ENCODE data around the gene TOR4A. TPM values are rescaled to one million over a fixed set of nuclear protein-coding genes. Genes with fewer than 3 reads are reported as not detected.

The TOR4A gene
- total RNA-seq, 2 experiments from 2014 or later = 0.67 to 0.80 TPM

DNA sequence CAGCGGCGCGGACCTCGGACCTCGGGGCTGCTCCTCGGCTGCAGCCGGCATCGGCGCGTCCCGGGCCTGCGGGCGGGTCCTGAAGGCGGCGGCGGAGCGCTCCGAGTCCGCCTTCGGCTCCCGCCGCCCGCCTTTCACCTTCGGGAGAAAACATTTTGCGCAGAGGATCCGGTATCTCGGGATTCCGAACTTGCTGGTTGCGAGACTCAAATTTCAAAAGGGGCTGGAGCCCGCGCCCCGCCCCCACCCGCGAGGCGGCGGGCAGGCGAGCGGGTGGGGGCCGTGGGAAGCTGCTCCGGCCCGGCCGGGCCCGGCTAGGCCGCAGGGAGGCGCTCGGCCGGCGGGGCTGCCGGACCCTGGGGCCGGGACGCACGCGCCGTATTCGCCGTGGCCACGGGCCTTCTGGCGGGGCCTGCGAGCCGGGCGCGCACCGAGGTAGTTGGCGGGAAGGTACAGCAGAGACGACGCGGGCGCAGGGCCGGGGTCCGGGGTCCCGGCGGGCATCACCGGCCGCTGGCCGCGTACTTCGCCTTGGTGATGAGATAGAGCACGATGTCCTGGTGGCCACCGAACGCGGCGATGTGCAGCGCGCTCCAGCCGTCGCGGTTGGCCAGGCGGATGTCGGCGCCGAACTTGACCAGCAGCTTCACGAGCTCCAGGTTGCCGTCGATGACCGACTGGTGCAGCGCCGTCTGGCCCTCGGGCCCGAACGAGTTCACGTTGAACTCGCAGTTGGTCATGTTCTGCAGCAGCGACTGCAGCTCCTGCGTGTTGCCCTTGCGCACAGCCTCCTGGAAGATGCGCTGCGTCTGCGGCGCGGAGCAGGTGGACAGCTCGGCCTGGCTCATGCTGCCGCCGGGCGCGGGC is 23.8 kb downstream of the TOR4A start:
- peak overlapping the region; percentile 48 for H3K4me3 Mint-ChIP-seq
- Histone ChIP-seq H3K27me3 (ENCODE audit: control insufficient read depth in 1 of 2, insufficient read depth in 2 of 2, low read length in 2 of 2) (peaks cover 39 to 47% of the 10 kb centered on the region in 2 experiments), H3K36me3 (ENCODE audit: insufficient read depth, low read length) (no peaks in the 10 kb centered on the region), H3K9me3 (ENCODE audit: control insufficient read depth in 1 of 2, insufficient read depth in 1 of 2, low read length in 2 of 2) (peaks cover 0 to 13% of the 10 kb centered on the region in 2 experiments), H3K4me3 (ENCODE audit: low read length) (peak overlapping the region; percentile 51), H3K4me1 (ENCODE audit: insufficient read depth, low read length) (peaks cover 42% of the 10 kb centered on the region), H3K27ac (ENCODE audit: low read depth in 1 of 2, low read length in 2 of 2) (no peak overlapping the region)
- H3K9me3 Mint-ChIP-seq = no peaks in the 10 kb centered on the region
- H3K36me3 Mint-ChIP-seq (ENCODE audit: low read depth) = no peaks in the 10 kb centered on the region
- peak in 3 of 14 experiments; percentile 38 to 62 (median 55) for DNase-seq
- TF ChIP-seq, protein P1, sequence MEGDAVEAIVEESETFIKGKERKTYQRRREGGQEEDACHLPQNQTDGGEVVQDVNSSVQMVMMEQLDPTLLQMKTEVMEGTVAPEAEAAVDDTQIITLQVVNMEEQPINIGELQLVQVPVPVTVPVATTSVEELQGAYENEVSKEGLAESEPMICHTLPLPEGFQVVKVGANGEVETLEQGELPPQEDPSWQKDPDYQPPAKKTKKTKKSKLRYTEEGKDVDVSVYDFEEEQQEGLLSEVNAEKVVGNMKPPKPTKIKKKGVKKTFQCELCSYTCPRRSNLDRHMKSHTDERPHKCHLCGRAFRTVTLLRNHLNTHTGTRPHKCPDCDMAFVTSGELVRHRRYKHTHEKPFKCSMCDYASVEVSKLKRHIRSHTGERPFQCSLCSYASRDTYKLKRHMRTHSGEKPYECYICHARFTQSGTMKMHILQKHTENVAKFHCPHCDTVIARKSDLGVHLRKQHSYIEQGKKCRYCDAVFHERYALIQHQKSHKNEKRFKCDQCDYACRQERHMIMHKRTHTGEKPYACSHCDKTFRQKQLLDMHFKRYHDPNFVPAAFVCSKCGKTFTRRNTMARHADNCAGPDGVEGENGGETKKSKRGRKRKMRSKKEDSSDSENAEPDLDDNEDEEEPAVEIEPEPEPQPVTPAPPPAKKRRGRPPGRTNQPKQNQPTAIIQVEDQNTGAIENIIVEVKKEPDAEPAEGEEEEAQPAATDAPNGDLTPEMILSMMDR (IDR thresholded peaks at IDR 0.05) = no peak
- intact Hi-C loops (cut with DNase I, micrococcal nuclease) = loop anchor here in 1 of 2 experiments (5.0 kb wide), 1 partner anchor 161 kb away; no protein-coding TSS in a partner anchor
- no peak overlapping the region for H3K27ac Mint-ChIP-seq
- peaks cover 11% of the 10 kb centered on the region for H3K4me1 Mint-ChIP-seq (ENCODE audit: low read depth)
- POLR2A ChIA-PET = interaction anchor here (0.7 to 2.2 kb wide), 9 partner anchors 12 to 215 kb away, joined by 3 to 11 read pairs (median 5); partner anchors contain the start of genes EXD3, MAN1B1, NELFB and NOXA1
- CTCF ChIA-PET = interaction anchor here (0.6 to 1.7 kb wide), 8 partner anchors 10 to 215 kb away, joined by 3 to 5 read pairs (median 3); partner anchors contain the start of gene MAN1B1
- peak; percentile 13 for ATAC-seq (ENCODE audit: poor library complexity)
- H3K27me3 Mint-ChIP-seq = peaks cover 21% of the 10 kb centered on the region

- intact Hi-C loops (cut with DNase I, micrococcal nuclease) = loop anchor here in 1 of 2 experiments (2.0 to 5.0 kb wide), 2 partner anchors 105 to 160 kb away; no protein-coding TSS in a partner anchor
- H3K4me1 ChIP-seq (ENCODE audit: insufficient read depth, low read length) = peaks cover 48% of the 10 kb centered on the region
- H3K4me3 Mint-ChIP-seq = peak within 1 kb of the TSS; percentile 48
- peaks cover 0 to 7% of the 10 kb centered on the region in 2 experiments for H3K9me3 ChIP-seq (ENCODE audit: control insufficient read depth in 1 of 2, insufficient read depth in 1 of 2, low read length in 2 of 2)
- H3K9me3 Mint-ChIP-seq = no peaks in the 10 kb centered on the region
- no peak within 1 kb of the TSS for H3K27ac Mint-ChIP-seq
- H3K27me3 ChIP-seq (ENCODE audit: control insufficient read depth in 1 of 2, insufficient read depth in 2 of 2, low read length in 2 of 2) = peaks cover 31 to 39% of the 10 kb centered on the region in 2 experiments
- H3K36me3 Mint-ChIP-seq (ENCODE audit: low read depth) = no peaks in the 10 kb centered on the region
- peaks cover 11% of the 10 kb centered on the region for H3K4me1 Mint-ChIP-seq (ENCODE audit: low read depth)
- POLR2A ChIA-PET = interaction anchor here (0.7 to 2.2 kb wide), 11 partner anchors 11 to 215 kb away, joined by 3 to 11 read pairs (median 4); partner anchors contain the start of genes EXD3, MAN1B1, NELFB and NOXA1
- CTCF ChIA-PET = interaction anchor here (0.6 to 1.7 kb wide), 9 partner anchors 11 to 215 kb away, joined by 3 to 5 read pairs (median 3); partner anchors contain the start of gene MAN1B1
- ATAC-seq (ENCODE audit: poor library complexity) (peak; percentile 88), DNase-seq (peak; percentile 85 to 96 (median 92))
- peak within 1 kb of the TSS; percentile 51 for H3K4me3 ChIP-seq (ENCODE audit: low read length)
- TF ChIP-seq, protein P1 (IDR thresholded peaks at IDR 0.05) = no peak
- peaks cover 13% of the 10 kb centered on the region for H3K27me3 Mint-ChIP-seq
- H3K27ac ChIP-seq (ENCODE audit: low read depth in 1 of 2, low read length in 2 of 2) = no peak within 1 kb of the TSS
- no peaks in the 10 kb centered on the region for H3K36me3 ChIP-seq (ENCODE audit: insufficient read depth, low read length)
Measured at GRCh38 chr9:137302118-137302448, 24.6 kb downstream of the TOR4A start, which contains the start of gene NRARP. NRARP (minus strand) TSS chr9:137302271; CDS start chr9:137301928, 343 bp downstream.

DNA sequence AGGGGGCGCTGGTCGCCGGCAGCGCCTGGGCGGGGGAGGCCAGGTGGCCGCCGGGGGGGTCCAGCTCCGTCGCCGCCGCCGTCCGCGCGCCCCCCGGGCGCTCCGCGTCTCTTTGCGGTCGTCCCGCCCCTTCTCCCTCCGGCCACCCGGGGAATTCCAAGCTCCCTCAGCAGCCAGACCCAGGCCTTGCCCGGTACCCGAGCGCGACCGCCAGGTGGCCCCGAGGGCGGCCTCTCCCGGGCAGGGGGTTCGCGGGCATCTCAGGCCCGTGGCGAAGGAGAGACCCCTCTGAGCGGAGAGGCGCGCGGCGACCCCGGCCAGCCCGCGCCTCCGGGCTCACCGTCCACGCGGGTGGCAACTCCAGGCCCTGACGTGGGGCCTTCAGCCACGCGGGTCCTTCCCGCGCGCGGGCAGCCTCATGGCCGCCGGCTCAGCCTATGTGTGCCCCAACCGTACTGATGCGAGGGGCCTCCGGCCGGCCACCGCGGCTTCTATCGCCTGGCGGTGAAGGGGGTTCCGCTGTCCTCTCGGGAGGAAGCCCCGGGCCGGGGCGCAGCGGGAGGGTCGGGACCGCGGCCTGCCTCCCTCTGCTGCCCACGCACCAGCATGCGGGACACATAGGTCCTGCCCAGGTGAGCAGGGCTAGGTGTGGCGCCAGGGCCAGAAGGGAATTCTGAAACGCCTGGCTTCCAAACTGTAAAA is 25.1 kb downstream of the TOR4A start:
- H3K36me3 ChIP-seq (ENCODE audit: insufficient read depth, low read length) = no peaks in the 10 kb centered on the region
- peaks cover 8% of the 10 kb centered on the region for H3K27me3 Mint-ChIP-seq
- ATAC-seq (ENCODE audit: poor library complexity) (peak; percentile 25), DNase-seq (peak in 1 of 14 experiments; percentile 33)
- intact Hi-C loops (cut with DNase I, micrococcal nuclease) = loop anchor here in 1 of 2 experiments (2.0 to 5.0 kb wide), 2 partner anchors 104 to 160 kb away; no protein-coding TSS in a partner anchor
- TF ChIP-seq, protein P1 (IDR thresholded peaks at IDR 0.05) = peak; percentile 60
- CTCF ChIA-PET = interaction anchor here (0.8 to 1.7 kb wide), 5 partner anchors 42 to 216 kb away, joined by 3 to 5 read pairs (median 3); partner anchors contain the start of gene MAN1B1
- H3K27me3 ChIP-seq (ENCODE audit: control insufficient read depth in 1 of 2, insufficient read depth in 2 of 2, low read length in 2 of 2) = peaks cover 26 to 34% of the 10 kb centered on the region in 2 experiments
- peaks cover 49% of the 10 kb centered on the region for H3K4me1 ChIP-seq (ENCODE audit: insufficient read depth, low read length)
- H3K27ac Mint-ChIP-seq = no peak overlapping the region
- H3K9me3 Mint-ChIP-seq = no peaks in the 10 kb centered on the region
- no peaks in the 10 kb centered on the region for H3K36me3 Mint-ChIP-seq (ENCODE audit: low read depth)
- peaks cover 11% of the 10 kb centered on the region for H3K4me1 Mint-ChIP-seq (ENCODE audit: low read depth)
- POLR2A ChIA-PET = interaction anchor here (0.7 to 2.2 kb wide), 11 partner anchors 10 to 216 kb away, joined by 3 to 11 read pairs (median 4); partner anchors contain the start of genes EXD3, MAN1B1, NELFB and NOXA1
- no peak overlapping the region for H3K27ac ChIP-seq (ENCODE audit: low read depth in 1 of 2, low read length in 2 of 2)
- peak overlapping the region; percentile 30 for H3K4me3 ChIP-seq (ENCODE audit: low read length)
- peaks cover 0 to 7% of the 10 kb centered on the region in 2 experiments for H3K9me3 ChIP-seq (ENCODE audit: control insufficient read depth in 1 of 2, insufficient read depth in 1 of 2, low read length in 2 of 2)
- H3K4me3 Mint-ChIP-seq = no peak overlapping the region

Measured in CD4-positive, alpha-beta T cell (primary cell).